GM12878 (cell line): ENCODE measurements around the gene SNAP47. TPM values are rescaled to one million over a fixed set of nuclear protein-coding genes. Genes with fewer than 3 reads are reported as not detected.

Experiments
- ATAC-seq: fragments of 200-7000 bp; cut with Tn5 transposase; 3 replicates; pipeline ENCODE4 v1.9.1; 2020; ENCODE audit warnings: mild to moderate bottlenecking, moderate library complexity
- BruUV-seq: library from RNA; stranded (reverse); fragments of 400-500 nt; replicated peaks from 2 replicates; lab custom pipeline; 2021; lab: Mats Ljungman, UMichigan
- CTCF ChIA-PET: fragments of 300-600 bp; sonication (Branson Sonifier 250); formaldehyde crosslinking; extraction: SDS; loops from one replicate; lab custom pipeline; 2021; ENCODE audit warnings: inconsistent platforms; lab: Yijun Ruan, JAX
- POLR2A ChIA-PET: fragments of 350-600 bp; formaldehyde crosslinking; extraction: SDS; loops from one replicate; lab custom pipeline; 2021; ENCODE audit warnings: inconsistent platforms; lab: Charles Lee
- RAD21 ChIA-PET: fragments of 300-600 bp; sonication (Branson Sonifier 250); formaldehyde crosslinking; loops from one replicate; lab custom pipeline; 2023; ENCODE audit warnings: antibody characterized with exemption; ENCODE audit not compliant: unreplicated experiment; lab: Charles Lee
- SMC1A ChIA-PET: fragments of 300-600 bp; sonication (Branson Sonifier 250); formaldehyde crosslinking; loops from one replicate; lab custom pipeline; 2023; ENCODE audit not compliant: unreplicated experiment, uncharacterized antibody; lab: Charles Lee
- DNase-seq: peaks from one replicate; pipeline ENCODE4 v3.0.0-alpha.2; 2011; ENCODE audit warnings: low read depth, low spot score
- FAIRE-seq: peaks from 3 replicates; lab custom pipeline; 2011; peaks lifted over from hg19 to GRCh38; lab: Jason Lieb, UNC
- H2AFZ ChIP-seq: 2 replicates; pipeline ENCODE4 v1.6.0; 2011; ENCODE audit warnings: low read depth, low read length, control low read depth; ENCODE audit not compliant: control insufficient read depth
- H3K27ac ChIP-seq: 2 replicates; pipeline ENCODE4 v1.5.1; 2011; ENCODE audit warnings: control low read depth; ENCODE audit not compliant: control insufficient read depth, insufficient read depth
- H3K27me3 ChIP-seq, 2 experiments: replicated peaks in 1 of 2; 2 replicates each; pipeline versions ENCODE4 v1.6.0 to v1.6.1; 2011; ENCODE audit warnings: low read length in 1 of 2; ENCODE audit not compliant: control insufficient read depth in 2 of 2, insufficient read depth in 2 of 2
- H3K36me3 ChIP-seq, 2 experiments: 2 replicates each; pipeline ENCODE4 v1.5.1; 2011; ENCODE audit warnings: low read length in 1 of 2; ENCODE audit not compliant: control insufficient read depth in 2 of 2, insufficient read depth in 2 of 2
- H3K4me1 ChIP-seq: 2 replicates; pipeline ENCODE4 v1.6.1; 2011; ENCODE audit warnings: mild to moderate bottlenecking, low read length, moderate library complexity, mixed read lengths; ENCODE audit not compliant: control insufficient read depth, insufficient read depth
- H3K4me2 ChIP-seq: 2 replicates; pipeline ENCODE4 v1.6.0; 2011; ENCODE audit warnings: control low read depth; ENCODE audit not compliant: control insufficient read depth, insufficient read depth
- H3K4me3 ChIP-seq: fragments of 200-600 bp; sonication (generic); 2 replicates; pipeline ENCODE4 v1.5.1; 2016
- H3K79me2 ChIP-seq: 2 replicates; pipeline ENCODE4 v1.6.0; 2011; ENCODE audit warnings: low read length; ENCODE audit not compliant: control insufficient read depth, insufficient read depth
- H3K9ac ChIP-seq: 2 replicates; pipeline ENCODE4 v1.8.0; 2011; ENCODE audit warnings: low read length, control low read depth, mixed read lengths; ENCODE audit not compliant: control insufficient read depth, insufficient read depth
- H3K9me3 ChIP-seq: replicated peaks from 3 replicates; pipeline ENCODE4 v1.5.1; 2011; ENCODE audit warnings: mild to moderate bottlenecking, low read length; ENCODE audit not compliant: control insufficient read depth, insufficient read depth
- H4K20me1 ChIP-seq: 2 replicates; pipeline ENCODE4 v1.6.0; 2011; ENCODE audit not compliant: control insufficient read depth, insufficient read depth
- FOXM1 ChIP-seq: IDR thresholded peaks from 2 replicates; pipeline ENCODE4 v1.6.1; 2012; ENCODE audit warnings: low read depth, mild to moderate bottlenecking, inconsistent platforms, low read length, moderate library complexity
- GABPA ChIP-seq: IDR thresholded peaks from 2 replicates; pipeline ENCODE4 v1.6.1; 2014; ENCODE audit warnings: antibody characterized with exemption, low read depth, mild to moderate bottlenecking, inconsistent platforms
- IRF4 ChIP-seq: IDR thresholded peaks from 2 replicates; pipeline ENCODE4 v1.6.1; 2011; ENCODE audit warnings: low read depth, low read length
- NR2C1 ChIP-seq: fragments of 450-650 bp; IDR thresholded peaks from 2 replicates; pipeline ENCODE4 v1.6.1; 2017; ENCODE audit warnings: antibody characterized with exemption, mild to moderate bottlenecking, moderate library complexity
- NR2C2 ChIP-seq: IDR thresholded peaks from 2 replicates; pipeline ENCODE4 v1.6.1; 2011; ENCODE audit warnings: borderline replicate concordance, low read depth; ENCODE audit not compliant: control insufficient read depth, insufficient read length
- PAX5 ChIP-seq: IDR thresholded peaks from 2 replicates; pipeline ENCODE4 v1.6.1; 2011; ENCODE audit warnings: low read depth, low read length, borderline replicate concordance
- PAX8 ChIP-seq: fragments of 450-650 bp; IDR thresholded peaks from 2 replicates; pipeline ENCODE4 v1.6.1; 2017; ENCODE audit warnings: mild to moderate bottlenecking, moderate library complexity
- PML ChIP-seq: IDR thresholded peaks from 2 replicates; pipeline ENCODE4 v1.6.1; 2012; ENCODE audit warnings: low read length, inconsistent platforms
- RBBP5 ChIP-seq: fragments of 200-600 bp; sonication (generic); conservative IDR thresholded peaks from 2 replicates; pipeline ENCODE4 v1.6.1; 2016
- RFX5 ChIP-seq: IDR thresholded peaks from 2 replicates; pipeline ENCODE4 v1.6.1; 2011; ENCODE audit warnings: low read depth, low read length, improper control_type of control experiment
- TBL1XR1 ChIP-seq: IDR thresholded peaks from 2 replicates; pipeline ENCODE4 v1.6.1; 2012; ENCODE audit warnings: low read depth, low read length, improper control_type of control experiment
- YBX1 ChIP-seq: fragments of 450-650 bp; IDR thresholded peaks from 2 replicates; pipeline ENCODE4 v1.6.1; 2016; ENCODE audit warnings: antibody characterized with exemption
- ZNF384 ChIP-seq: IDR thresholded peaks from 2 replicates; pipeline ENCODE4 v1.6.1; 2012; ENCODE audit warnings: low read depth, mild to moderate bottlenecking, low read length, improper control_type of control experiment, borderline replicate concordance
- WGBS: methylation state at CpG from one replicate; pipeline ENCODE4 v1.1.6; 2016; ENCODE audit warnings: low lambda C conversion rate; ENCODE audit not compliant: insufficient replicate concordance, insufficient coverage; ENCODE audit errors: missing lambda C conversion rate; 5-methylcytosine and 5-hydroxymethylcytosine counted together
- in situ Hi-C: fragments of 300-500 bp; cut with MboI; formaldehyde crosslinking; loops from 9 replicates; pipeline ENCODE4 v1.14.3; 2018; ENCODE audit warnings: mixed read lengths
- intact Hi-C: fragments of 100-400 bp; cut with micrococcal nuclease; formaldehyde crosslinking; loops from one replicate; pipeline ENCODE4 v1.14.2; 2022; ENCODE audit not compliant: unreplicated experiment
- polyA plus RNA-seq, 11 experiments: library from polyadenylated mRNA; depleted of rRNA in 4 of 11; unstranded in 6 of 11; stranded (reverse) in 5 of 11; fragments of >200 nt; fragmentation: Nextera tagmentation in 4 of 11; fragmentation: Illumina TruSeq in 1 of 11; extraction: Ambion mirVana in 4 of 11; extraction: Trizol in 1 of 11; gene quantifications; 1 replicate in 1 of 11; 2 replicates in 10 of 11; pipeline versions ENCODE4 v1.2.1 to v1.2.3, GENCODE V29; 2011 to 2016; ENCODE audit warnings: inconsistent platforms in 2 of 11, missing spikeins in 2 of 11, low read depth in 1 of 11
- total RNA-seq, 4 experiments: library from RNA; depleted of rRNA in 3 of 4; stranded (reverse); fragments of >200 nt in 3 of 4; fragmentation: Illumina TruSeq in 1 of 4; extraction: Trizol in 1 of 4; gene quantifications; 2 replicates each; pipeline versions ENCODE4 v1.2.1 to v1.2.3, GENCODE V29; 2013 to 2021
- TF ChIP-seq, protein P1 (sequence below): fragments of 450-650 bp; IDR thresholded peaks from 2 replicates; pipeline ENCODE4 v1.6.1; 2017; ENCODE audit warnings: antibody characterized with exemption, mild to moderate bottlenecking, moderate library complexity
- TF ChIP-seq, protein P2 (sequence below): fragments of 450-650 bp; IDR thresholded peaks from 2 replicates; pipeline ENCODE4 v1.6.1; 2017; ENCODE audit warnings: borderline replicate concordance
- TF ChIP-seq, protein P3 (sequence below): fragments of 150-350 bp; IDR thresholded peaks from 2 replicates; pipeline ENCODE4 v1.6.1; 2016; ENCODE audit warnings: low read depth, low read length

The SNAP47 gene
- total and polyA plus RNA-seq, 10 of the 15 experiments (the other 5 are each of a cell fraction or from before 2014, with no cell fraction given): 1.3 to 39.6 (median 25.2) TPM

DNA sequence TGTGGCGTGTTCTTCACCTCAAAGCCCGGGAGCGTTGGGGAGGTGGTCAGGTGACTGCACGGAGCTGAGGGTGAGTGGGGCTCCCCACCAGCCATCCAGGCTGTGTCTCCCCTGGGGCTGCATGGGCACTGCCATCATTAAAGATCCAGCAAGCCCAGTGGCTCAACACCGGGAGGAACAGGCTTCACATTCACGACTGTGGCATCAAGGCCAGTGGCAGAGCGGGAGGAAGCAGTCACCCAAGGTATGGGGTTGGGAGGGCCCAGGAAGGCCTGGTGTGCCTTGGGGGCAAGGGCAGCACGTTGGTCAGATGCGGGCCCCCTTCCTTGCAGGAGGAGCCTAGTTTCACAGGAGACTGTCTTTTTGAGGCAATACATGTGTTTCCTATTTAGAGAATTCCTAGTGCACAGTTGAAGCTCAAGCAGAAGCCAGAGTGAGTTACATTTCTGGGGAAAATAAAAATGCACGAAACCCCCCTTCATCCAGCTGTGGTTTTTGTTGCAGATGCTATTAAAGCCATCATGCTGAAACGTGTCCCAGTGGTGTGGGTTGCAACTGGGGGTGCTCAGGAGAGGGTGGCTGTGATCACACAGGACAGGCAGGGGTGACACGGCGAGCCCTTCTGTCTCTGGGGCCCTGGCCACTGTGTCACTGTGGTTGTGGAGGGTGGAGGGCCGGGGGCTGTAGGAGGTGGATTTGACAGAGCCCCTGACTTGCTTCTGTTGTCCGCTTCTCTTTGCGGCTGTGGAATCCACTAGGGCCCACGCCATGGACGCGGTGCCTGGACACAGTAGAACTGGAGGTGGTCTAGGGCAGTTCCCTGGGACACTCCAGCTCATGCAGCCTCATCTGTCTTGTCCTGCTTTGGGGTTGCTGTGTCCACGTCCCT is 34.1 kb downstream of the SNAP47 start:
- 92% methylated on average over 20 of the region's 20 CpGs for WGBS
- no peaks in the 10 kb centered on the region for H3K4me1 ChIP-seq
- H2AFZ ChIP-seq: no peak overlapping the region
- no peaks in the 10 kb centered on the region for H4K20me1 ChIP-seq
- H3K4me3 ChIP-seq: no peak overlapping the region
- no peak overlapping the region for H3K27ac ChIP-seq
- in situ Hi-C loops: no loop called here
- peaks cover 16 to 18% of the 10 kb centered on the region in 2 experiments for H3K36me3 ChIP-seq
- CTCF ChIA-PET: interaction anchor here (0.6 kb wide), 1 partner anchor 161 kb away, joined by 3 read pairs; no protein-coding TSS in a partner anchor
- no TSS peak for BruUV-seq
- DNase-seq (no peak), ATAC-seq (no peak), FAIRE-seq (no peak)
- POLR2A ChIA-PET: no interaction called here
- RAD21 ChIA-PET: no interaction called here
- SMC1A ChIA-PET: no interaction called here
- H3K9me3 ChIP-seq: no peaks in the 10 kb centered on the region
- intact Hi-C loops: loop anchor here (10.0 kb wide), 1 partner anchor 306 kb away; no protein-coding TSS in a partner anchor
- no peak overlapping the region for H3K4me2 ChIP-seq
- no peak overlapping the region for H3K9ac ChIP-seq
- H3K79me2 ChIP-seq: no peaks in the 10 kb centered on the region
- H3K27me3 ChIP-seq: no peaks in the 10 kb centered on the region
- TF ChIP-seq YBX1 (no peak), TBL1XR1 (no peak), RBBP5 (no peak), RFX5 (no peak), IRF4 (no peak), PAX5 (no peak), PML (no peak), GABPA (no peak), PAX8 (no peak), NR2C1 (no peak), FOXM1 (no peak), NR2C2 (no peak), ZNF384 (no peak)
- TF ChIP-seq, protein P1, sequence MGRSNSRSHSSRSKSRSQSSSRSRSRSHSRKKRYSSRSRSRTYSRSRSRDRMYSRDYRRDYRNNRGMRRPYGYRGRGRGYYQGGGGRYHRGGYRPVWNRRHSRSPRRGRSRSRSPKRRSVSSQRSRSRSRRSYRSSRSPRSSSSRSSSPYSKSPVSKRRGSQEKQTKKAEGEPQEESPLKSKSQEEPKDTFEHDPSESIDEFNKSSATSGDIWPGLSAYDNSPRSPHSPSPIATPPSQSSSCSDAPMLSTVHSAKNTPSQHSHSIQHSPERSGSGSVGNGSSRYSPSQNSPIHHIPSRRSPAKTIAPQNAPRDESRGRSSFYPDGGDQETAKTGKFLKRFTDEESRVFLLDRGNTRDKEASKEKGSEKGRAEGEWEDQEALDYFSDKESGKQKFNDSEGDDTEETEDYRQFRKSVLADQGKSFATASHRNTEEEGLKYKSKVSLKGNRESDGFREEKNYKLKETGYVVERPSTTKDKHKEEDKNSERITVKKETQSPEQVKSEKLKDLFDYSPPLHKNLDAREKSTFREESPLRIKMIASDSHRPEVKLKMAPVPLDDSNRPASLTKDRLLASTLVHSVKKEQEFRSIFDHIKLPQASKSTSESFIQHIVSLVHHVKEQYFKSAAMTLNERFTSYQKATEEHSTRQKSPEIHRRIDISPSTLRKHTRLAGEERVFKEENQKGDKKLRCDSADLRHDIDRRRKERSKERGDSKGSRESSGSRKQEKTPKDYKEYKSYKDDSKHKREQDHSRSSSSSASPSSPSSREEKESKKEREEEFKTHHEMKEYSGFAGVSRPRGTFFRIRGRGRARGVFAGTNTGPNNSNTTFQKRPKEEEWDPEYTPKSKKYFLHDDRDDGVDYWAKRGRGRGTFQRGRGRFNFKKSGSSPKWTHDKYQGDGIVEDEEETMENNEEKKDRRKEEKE: no peak
- TF ChIP-seq, protein P2, sequence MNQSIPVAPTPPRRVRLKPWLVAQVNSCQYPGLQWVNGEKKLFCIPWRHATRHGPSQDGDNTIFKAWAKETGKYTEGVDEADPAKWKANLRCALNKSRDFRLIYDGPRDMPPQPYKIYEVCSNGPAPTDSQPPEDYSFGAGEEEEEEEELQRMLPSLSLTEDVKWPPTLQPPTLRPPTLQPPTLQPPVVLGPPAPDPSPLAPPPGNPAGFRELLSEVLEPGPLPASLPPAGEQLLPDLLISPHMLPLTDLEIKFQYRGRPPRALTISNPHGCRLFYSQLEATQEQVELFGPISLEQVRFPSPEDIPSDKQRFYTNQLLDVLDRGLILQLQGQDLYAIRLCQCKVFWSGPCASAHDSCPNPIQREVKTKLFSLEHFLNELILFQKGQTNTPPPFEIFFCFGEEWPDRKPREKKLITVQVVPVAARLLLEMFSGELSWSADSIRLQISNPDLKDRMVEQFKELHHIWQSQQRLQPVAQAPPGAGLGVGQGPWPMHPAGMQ: no peak
- TF ChIP-seq, protein P3, sequence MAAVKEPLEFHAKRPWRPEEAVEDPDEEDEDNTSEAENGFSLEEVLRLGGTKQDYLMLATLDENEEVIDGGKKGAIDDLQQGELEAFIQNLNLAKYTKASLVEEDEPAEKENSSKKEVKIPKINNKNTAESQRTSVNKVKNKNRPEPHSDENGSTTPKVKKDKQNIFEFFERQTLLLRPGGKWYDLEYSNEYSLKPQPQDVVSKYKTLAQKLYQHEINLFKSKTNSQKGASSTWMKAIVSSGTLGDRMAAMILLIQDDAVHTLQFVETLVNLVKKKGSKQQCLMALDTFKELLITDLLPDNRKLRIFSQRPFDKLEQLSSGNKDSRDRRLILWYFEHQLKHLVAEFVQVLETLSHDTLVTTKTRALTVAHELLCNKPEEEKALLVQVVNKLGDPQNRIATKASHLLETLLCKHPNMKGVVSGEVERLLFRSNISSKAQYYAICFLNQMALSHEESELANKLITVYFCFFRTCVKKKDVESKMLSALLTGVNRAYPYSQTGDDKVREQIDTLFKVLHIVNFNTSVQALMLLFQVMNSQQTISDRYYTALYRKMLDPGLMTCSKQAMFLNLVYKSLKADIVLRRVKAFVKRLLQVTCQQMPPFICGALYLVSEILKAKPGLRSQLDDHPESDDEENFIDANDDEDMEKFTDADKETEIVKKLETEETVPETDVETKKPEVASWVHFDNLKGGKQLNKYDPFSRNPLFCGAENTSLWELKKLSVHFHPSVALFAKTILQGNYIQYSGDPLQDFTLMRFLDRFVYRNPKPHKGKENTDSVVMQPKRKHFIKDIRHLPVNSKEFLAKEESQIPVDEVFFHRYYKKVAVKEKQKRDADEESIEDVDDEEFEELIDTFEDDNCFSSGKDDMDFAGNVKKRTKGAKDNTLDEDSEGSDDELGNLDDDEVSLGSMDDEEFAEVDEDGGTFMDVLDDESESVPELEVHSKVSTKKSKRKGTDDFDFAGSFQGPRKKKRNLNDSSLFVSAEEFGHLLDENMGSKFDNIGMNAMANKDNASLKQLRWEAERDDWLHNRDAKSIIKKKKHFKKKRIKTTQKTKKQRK: no peak
